Inflammatory macrophage (primary cell): ENCODE data around the gene ZFP14.
"Not testable (repeated sequence)": the region's sequence is repeated elsewhere in the genome, so short reads cannot be mapped to it uniquely, and the experiment has no call there.

ENCODE experiments used
- DNase-seq, 2 donors: peaks; one replicate each; pipeline ENCODE4 v3.0.0-alpha.2; 2020 to 2022

The ZFP14 gene

GRCh38 chr19:36330216-36330615 is 48.8 kb downstream of the ZFP14 start:
- DNase-seq = no peak

DNA sequence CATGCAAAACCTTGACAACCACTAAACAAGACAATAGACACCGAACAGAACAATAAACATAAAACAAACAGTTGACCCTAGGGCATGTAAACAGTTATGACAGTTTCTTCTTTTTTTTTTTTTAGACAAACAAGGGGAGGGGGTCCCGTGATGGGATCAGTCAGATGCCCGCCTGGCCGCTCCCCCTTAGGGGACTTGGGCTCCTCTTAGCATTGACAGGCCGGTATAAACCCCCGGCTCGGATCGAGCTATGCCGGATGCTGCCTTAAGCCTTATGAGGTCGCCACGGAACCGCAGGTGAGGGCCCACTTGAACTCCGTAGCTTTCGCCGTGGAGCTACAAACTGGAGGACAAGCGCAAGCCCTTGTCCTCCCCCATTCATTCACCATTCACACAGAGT is 49.5 kb downstream of the ZFP14 start:
- not testable (repeated sequence) for DNase-seq

DNA sequence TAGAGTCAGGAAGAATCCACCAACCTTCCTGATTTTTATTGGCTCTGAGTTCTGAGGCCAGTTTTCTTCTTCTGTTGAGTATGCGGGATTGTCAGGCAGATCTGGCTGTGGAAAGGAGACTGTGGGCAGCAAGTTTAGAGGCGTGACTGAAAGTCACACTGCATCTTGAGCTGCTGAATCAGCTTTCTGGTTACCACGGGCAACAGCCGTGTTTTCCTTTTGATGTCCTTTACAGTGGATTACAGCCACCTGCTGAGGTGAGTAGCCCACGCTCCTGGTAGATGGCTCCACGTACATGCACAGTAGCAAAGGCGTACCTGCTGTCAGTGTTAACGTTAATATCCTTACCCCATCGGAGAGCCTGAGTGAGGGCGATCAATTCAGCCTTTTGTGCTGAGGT is 52.4 kb downstream of the ZFP14 start:
- not testable (repeated sequence) for DNase-seq

DNA sequence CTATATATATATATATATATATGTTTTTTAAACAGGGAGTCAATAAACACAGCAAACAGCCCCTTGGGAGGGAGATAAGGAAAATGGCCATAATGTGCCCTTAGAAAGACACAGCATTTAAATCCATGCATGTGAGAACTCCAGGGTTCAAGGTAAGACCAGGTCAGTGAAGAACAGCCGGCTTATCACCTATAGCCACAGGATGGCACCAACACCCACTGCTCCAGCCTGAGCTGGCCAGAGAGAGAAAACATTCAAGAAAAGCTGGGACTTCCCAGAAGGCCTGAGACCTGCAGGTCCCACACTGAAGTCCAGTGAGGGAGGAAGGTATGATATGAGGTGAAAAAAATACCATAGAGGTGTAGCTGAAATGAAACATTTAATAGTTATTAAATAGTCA is 63.8 kb downstream of the ZFP14 start:
- not testable (repeated sequence) for DNase-seq

GRCh38 chr19:36314053-36314452 is 64.9 kb downstream of the ZFP14 start:
- DNase-seq = not testable (repeated sequence)

GRCh38 chr19:36311098-36311760 is 67.8 kb downstream of the ZFP14 start:
- not testable (repeated sequence) for DNase-seq

DNA sequence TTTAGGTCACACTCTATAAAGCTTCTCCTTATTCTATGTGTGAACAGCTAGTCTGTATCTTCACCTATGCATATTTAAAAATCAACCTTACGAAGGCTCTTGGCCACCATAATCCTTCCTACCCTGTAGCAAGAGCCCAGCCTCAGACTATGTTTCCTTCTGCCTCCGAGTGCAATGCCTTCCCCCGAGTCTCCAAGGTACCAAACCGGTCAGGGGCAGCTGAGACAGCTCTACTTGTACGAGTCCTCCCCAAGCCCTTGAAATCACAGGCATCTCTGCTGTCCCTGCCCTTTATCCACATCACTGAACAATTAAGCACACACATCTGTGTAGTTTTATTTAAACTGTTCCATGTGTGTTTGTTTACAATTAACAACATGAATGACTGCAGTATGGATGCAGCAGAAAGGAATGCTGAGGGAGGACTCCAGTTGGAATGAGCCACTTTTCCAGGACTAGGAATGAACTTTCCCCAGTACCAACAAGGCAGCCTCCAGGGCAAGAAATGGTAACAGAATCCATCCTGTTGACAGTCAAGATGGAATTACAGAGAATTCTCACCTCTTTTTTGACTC is 68.5 kb downstream of the ZFP14 start:
- not testable (repeated sequence) for DNase-seq

DNA sequence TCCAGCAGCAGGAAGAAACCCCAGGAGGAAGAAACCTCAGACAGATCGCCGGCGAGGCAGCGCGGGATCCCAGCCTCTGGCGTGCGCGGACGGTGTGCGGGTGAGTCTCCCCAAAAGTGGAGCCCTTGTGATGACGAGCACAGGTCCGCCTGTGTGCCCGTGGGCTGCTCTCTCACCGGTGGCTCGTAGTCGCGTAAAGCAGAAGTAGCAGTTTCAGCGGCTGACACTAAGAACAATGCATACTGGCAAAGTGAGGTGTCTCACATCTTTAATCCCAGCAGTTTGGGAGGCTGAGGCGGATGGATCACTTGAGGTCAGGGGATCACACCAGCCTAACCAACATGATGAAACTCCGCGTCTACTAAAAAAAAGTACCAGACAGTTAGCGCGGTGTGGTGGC is 69.2 kb downstream of the ZFP14 start:
- not testable (repeated sequence) for DNase-seq

DNA sequence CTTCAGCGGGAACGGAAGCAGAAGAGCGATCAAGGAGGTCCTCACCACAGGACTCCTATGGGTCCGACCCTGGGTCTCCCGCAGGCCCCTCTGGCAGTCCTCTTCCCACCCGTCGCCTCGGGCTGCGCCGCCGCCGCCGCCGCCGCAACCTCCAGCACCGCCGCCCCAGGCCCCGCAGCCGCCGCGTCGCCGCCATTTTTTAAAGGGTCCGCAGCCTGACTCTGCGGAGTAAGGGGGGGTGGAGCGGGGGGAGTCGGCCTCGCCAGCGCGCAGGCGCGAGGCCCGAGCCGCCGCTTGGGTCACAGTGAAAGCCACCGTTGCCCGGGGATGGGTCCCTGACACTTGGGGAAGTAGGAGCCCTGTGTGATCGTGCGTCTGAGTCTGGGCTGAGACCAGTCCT is 69.7 kb downstream of the ZFP14 start:
- not testable (repeated sequence) for DNase-seq

DNA sequence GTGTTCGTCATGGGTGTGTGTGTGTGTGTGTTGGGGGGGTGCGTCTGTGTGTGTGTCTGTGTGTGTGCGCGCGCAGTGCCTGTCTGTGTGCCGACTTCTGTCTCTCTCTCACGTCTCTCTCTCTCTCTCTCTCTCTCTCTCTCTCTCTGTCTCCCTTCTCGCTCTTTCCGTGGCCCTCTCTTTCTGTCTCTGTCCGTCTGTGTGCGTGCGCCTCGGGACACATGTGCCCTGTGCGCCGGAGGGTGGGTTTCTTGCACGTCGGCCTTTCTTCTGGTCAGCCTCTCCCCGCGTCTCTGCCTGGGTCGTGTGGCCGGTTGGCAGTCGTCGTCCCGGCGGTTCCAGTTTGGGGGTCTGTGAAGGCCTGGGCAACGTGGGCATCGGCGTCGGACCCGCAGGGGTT is 86.7 kb downstream of the ZFP14 start:
- DNase-seq = not testable (repeated sequence)
